ENCODE results near the gene BRD4. TPM values are rescaled to one million over a fixed set of nuclear protein-coding genes. Genes with fewer than 3 reads are reported as not detected.

BRD4 gene
- polyA plus RNA-seq, 1 donor (not counting 4 experiments of a cell fraction or from before 2014, with no cell fraction given): 5.5 TPM

GRCh38 chr19:15381429-15381828 is 49.1 kb upstream of the BRD4 start:
- dilution Hi-C loops (cut with MboI; ENCODE audit: extremely low pct_ligation_motif_present, low sequenced_read_pairs): no loop called here
- Histone ChIP-seq H3K27me3 (ENCODE audit: control insufficient read depth, extremely low read depth, insufficient read depth, low read length) (no peaks in the 10 kb centered on the region), H3K79me2 (ENCODE audit: control insufficient read depth, insufficient read depth, low read length) (peaks cover 30% of the 10 kb centered on the region), H3K27ac (ENCODE audit: control insufficient read depth, insufficient read depth, low read length) (peak overlapping the region; percentile 70), H2AFZ (ENCODE audit: control insufficient read depth, low read length) (no peak overlapping the region), H4K20me1 (ENCODE audit: control insufficient read depth, extremely low read depth, insufficient read depth, low read length) (no peaks in the 10 kb centered on the region), H3K9me3 (ENCODE audit: control insufficient read depth, low read depth, low read length) (no peaks in the 10 kb centered on the region), H3K9ac (ENCODE audit: control insufficient read depth, extremely low read depth, insufficient read depth, low read length) (no peak overlapping the region), H3K4me1 (ENCODE audit: control insufficient read depth, extremely low read depth, insufficient read depth, low read length) (peaks cover 22% of the 10 kb centered on the region), H3K9me1 (ENCODE audit: control insufficient read depth, extremely low read depth, insufficient read depth, low read length) (no peaks in the 10 kb centered on the region), H3K36me3 (ENCODE audit: control insufficient read depth in 2 of 2, extremely low read depth in 1 of 2, insufficient read depth in 2 of 2, low read length in 2 of 2) (peaks cover 4 to 5% of the 10 kb centered on the region in 2 experiments), H3K4me3 (ENCODE audit: control insufficient read depth in 2 of 3, extremely low read depth in 1 of 3, insufficient read depth in 2 of 3, low read depth in 1 of 3, low read length in 3 of 3) (no peak overlapping the region), H3K4me2 (ENCODE audit: control insufficient read depth, extremely low read depth, insufficient read depth, low read depth, low read length) (no peak overlapping the region)
- TF ChIP-seq EZH2 (IDR thresholded peaks at IDR 0.05; ENCODE audit: low read length) (no peak), CTCF (optimal IDR thresholded peaks at IDR 0.05 in 1 of 3, IDR thresholded peaks at IDR 0.05 in 1 of 3, conservative IDR thresholded peaks at IDR 0.05 in 1 of 3; ENCODE audit: extremely low read depth in 1 of 3, insufficient read depth in 2 of 3, low read length in 3 of 3) (no peak)
- FAIRE-seq (no peak), DNase-seq (ENCODE audit: low read depth, low spot score) (no peak)

- no peak for FAIRE-seq
- peaks cover 40% of the 10 kb centered on the region for H3K79me2 ChIP-seq (ENCODE audit: control insufficient read depth, insufficient read depth, low read length)
- peak in 1 of 3 experiments; percentile 3 for TF ChIP-seq CTCF (optimal IDR thresholded peaks at IDR 0.05 in 1 of 3, IDR thresholded peaks at IDR 0.05 in 1 of 3, conservative IDR thresholded peaks at IDR 0.05 in 1 of 3; ENCODE audit: extremely low read depth in 1 of 3, insufficient read depth in 2 of 3, low read length in 3 of 3)
- no peak for TF ChIP-seq EZH2 (IDR thresholded peaks at IDR 0.05; ENCODE audit: low read length)
- peak overlapping the region; percentile 44 to 65 (median 60) for H3K4me3 ChIP-seq (ENCODE audit: control insufficient read depth in 2 of 3, extremely low read depth in 1 of 3, insufficient read depth in 2 of 3, low read depth in 1 of 3, low read length in 3 of 3)
- peaks cover 6 to 8% of the 10 kb centered on the region in 2 experiments for H3K36me3 ChIP-seq (ENCODE audit: control insufficient read depth in 2 of 2, extremely low read depth in 1 of 2, insufficient read depth in 2 of 2, low read length in 2 of 2)
- peaks cover 22% of the 10 kb centered on the region for H3K4me1 ChIP-seq (ENCODE audit: control insufficient read depth, extremely low read depth, insufficient read depth, low read length)
- no peaks in the 10 kb centered on the region for H3K27me3 ChIP-seq (ENCODE audit: control insufficient read depth, extremely low read depth, insufficient read depth, low read length)
- peak overlapping the region; percentile 84 for H3K9ac ChIP-seq (ENCODE audit: control insufficient read depth, extremely low read depth, insufficient read depth, low read length)
- peak overlapping the region; percentile 88 for H3K4me2 ChIP-seq (ENCODE audit: control insufficient read depth, extremely low read depth, insufficient read depth, low read depth, low read length)
- no peaks in the 10 kb centered on the region for H3K9me3 ChIP-seq (ENCODE audit: control insufficient read depth, low read depth, low read length)
- peak overlapping the region; percentile 24 for H2AFZ ChIP-seq (ENCODE audit: control insufficient read depth, low read length)
- dilution Hi-C loops (cut with MboI; ENCODE audit: extremely low pct_ligation_motif_present, low sequenced_read_pairs): no loop called here
- H4K20me1 ChIP-seq (ENCODE audit: control insufficient read depth, extremely low read depth, insufficient read depth, low read length): peaks cover under 1% of the 10 kb centered on the region
- peak overlapping the region; percentile 70 for H3K27ac ChIP-seq (ENCODE audit: control insufficient read depth, insufficient read depth, low read length)
- H3K9me1 ChIP-seq (ENCODE audit: control insufficient read depth, extremely low read depth, insufficient read depth, low read length): no peaks in the 10 kb centered on the region
- DNase-seq (ENCODE audit: low read depth, low spot score): peak; percentile 33
Observed at GRCh38 chr19:15379999-15380647, 47.8 kb upstream of the BRD4 start.
